Measurements from ENCODE around the gene PLD5.

DNA sequence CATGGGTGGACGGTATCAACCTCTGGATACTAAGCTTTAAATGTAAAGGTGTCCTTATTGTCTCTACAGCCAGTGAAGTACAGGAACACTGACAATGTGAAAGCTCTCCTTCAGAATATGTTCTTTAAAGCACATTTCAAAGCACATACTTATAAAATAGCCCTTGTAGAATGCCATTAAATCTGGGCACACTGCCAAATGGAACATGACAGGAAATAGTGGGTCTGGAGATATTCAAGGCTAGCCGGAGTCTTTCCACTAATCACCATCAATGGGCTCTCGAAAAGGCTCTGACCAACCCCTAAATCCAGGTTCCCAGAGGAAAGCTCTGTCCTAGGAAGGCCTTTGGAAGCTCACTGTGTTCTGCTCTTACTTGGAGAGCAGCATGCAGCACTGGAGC is 46.6 kb downstream of the PLD5 start:
- TF ChIP-seq FOXM1 (IDR thresholded peaks at IDR 0.05; ENCODE audit: borderline replicate concordance, low read depth), result no peak
- no peak for TF ChIP-seq EP300 (IDR thresholded peaks at IDR 0.05; ENCODE audit: borderline replicate concordance)
- no peak for TF ChIP-seq REST (IDR thresholded peaks at IDR 0.05; ENCODE audit: low read depth)
- no peak for TF ChIP-seq RAD21 (IDR thresholded peaks at IDR 0.05; ENCODE audit: low read depth)
- TF ChIP-seq TEAD4 (IDR thresholded peaks at IDR 0.05), result no peak
